Endothelial cell of umbilical vein (primary cell): Measurements from ENCODE around the gene GSK3A. TPM values are rescaled to one million over a fixed set of nuclear protein-coding genes. Genes with fewer than 3 reads are reported as not detected.

Experiments used
- BruUV-seq: library from RNA; stranded (reverse); fragments of 400-500 nt; replicated peaks from 2 replicates; lab custom pipeline; 2021; lab: Mats Ljungman, UMichigan
- CTCF ChIA-PET: fragments of 300-600, 350-600 bp; sonication (Branson Sonifier 250); formaldehyde crosslinking; loops from one replicate; lab custom pipeline; 2021; ENCODE audit warnings: antibody characterized with exemption, inconsistent platforms; lab: Charles Lee
- POLR2A ChIA-PET: fragments of 300-600, 350-600 bp; sonication (Branson Sonifier 250); formaldehyde crosslinking; loops from one replicate; lab custom pipeline; 2021; ENCODE audit warnings: antibody characterized with exemption, inconsistent platforms; lab: Charles Lee
- DNase-seq: peaks from one replicate; pipeline ENCODE4 v3.0.0-alpha.2; 2011; ENCODE audit warnings: low read depth, low spot score
- FAIRE-seq: peaks from 2 replicates; lab custom pipeline; 2011; peaks lifted over from hg19 to GRCh38; lab: Jason Lieb, UNC
- H2AFZ ChIP-seq: 2 replicates; pipeline ENCODE4 v1.6.0; 2012; ENCODE audit warnings: low read depth, low read length, control low read depth, inconsistent platforms
- H3K27ac ChIP-seq: 2 replicates; pipeline ENCODE4 v1.5.1; 2011; ENCODE audit warnings: low read depth, mild to moderate bottlenecking, control low read depth, low read length, moderate library complexity; ENCODE audit not compliant: insufficient read depth
- H3K27me3 ChIP-seq, 2 experiments: 2 replicates each; pipeline versions ENCODE4 v1.6.0 to v1.6.1; 2011; ENCODE audit warnings: low read length in 2 of 2, mixed read lengths in 1 of 2; ENCODE audit not compliant: control insufficient read depth in 2 of 2, insufficient read depth in 2 of 2
- H3K36me3 ChIP-seq, 2 experiments: 2 replicates in 1 of 2; 3 replicates in 1 of 2; pipeline ENCODE4 v1.5.1; 2011; ENCODE audit warnings: low read length in 2 of 2, mild to moderate bottlenecking in 1 of 2, moderate library complexity in 1 of 2; ENCODE audit not compliant: control insufficient read depth in 2 of 2, insufficient read depth in 2 of 2; ENCODE audit errors: extremely low read depth in 1 of 2
- H3K4me1 ChIP-seq: 3 replicates; pipeline ENCODE4 v1.5.1; 2011; ENCODE audit warnings: mild to moderate bottlenecking, low read length; ENCODE audit not compliant: control insufficient read depth, insufficient read depth; ENCODE audit errors: extremely low read depth
- H3K4me2 ChIP-seq: 2 replicates; pipeline ENCODE4 v1.6.1; 2011; ENCODE audit warnings: low read length, control low read depth, mixed read lengths; ENCODE audit not compliant: insufficient read depth
- H3K4me3 ChIP-seq, 3 experiments: fragments of 200-600 bp in 1 of 3; sonication (generic), shearing (Covaris generic) in 1 of 3; replicated peaks in 1 of 3; 2 replicates each; pipeline ENCODE4 v1.5.1; 2011 to 2016; ENCODE audit warnings: control low read depth in 3 of 3, low read length in 3 of 3, mild to moderate bottlenecking in 2 of 3, inconsistent platforms in 1 of 3, low read depth in 1 of 3, moderate library complexity in 1 of 3; ENCODE audit not compliant: insufficient read depth in 1 of 3
- H3K79me2 ChIP-seq: 2 replicates; pipeline ENCODE4 v1.6.0; 2012; ENCODE audit warnings: low read length, inconsistent platforms; ENCODE audit not compliant: control insufficient read depth, insufficient read depth
- H3K9ac ChIP-seq: replicated peaks from 2 replicates; pipeline ENCODE3; 2011; ENCODE audit warnings: low read length, control low read depth; ENCODE audit not compliant: insufficient read depth; ENCODE audit errors: extremely low read depth
- H3K9me1 ChIP-seq: replicated peaks from 3 replicates; pipeline ENCODE4 v1.6.0; 2011; ENCODE audit warnings: mild to moderate bottlenecking, low read length; ENCODE audit not compliant: control insufficient read depth, insufficient read depth; ENCODE audit errors: extremely low read depth
- H3K9me3 ChIP-seq: replicated peaks from 2 replicates; pipeline ENCODE4 v1.5.1; 2012; ENCODE audit warnings: low read length, inconsistent platforms; ENCODE audit not compliant: control insufficient read depth, insufficient read depth
- H4K20me1 ChIP-seq: replicated peaks from 2 replicates; pipeline ENCODE3; 2011; ENCODE audit warnings: mild to moderate bottlenecking, low read length; ENCODE audit not compliant: control insufficient read depth, insufficient read depth; ENCODE audit errors: extremely low read depth
- EZH2 ChIP-seq: IDR thresholded peaks from 2 replicates; pipeline ENCODE4 v1.6.1; 2012; ENCODE audit warnings: borderline replicate concordance, low read depth, mild to moderate bottlenecking, moderate library complexity, low read length, inconsistent platforms; ENCODE audit not compliant: severe bottlenecking
- FOS ChIP-seq: IDR thresholded peaks from 2 replicates; pipeline ENCODE4 v1.6.1; 2011; ENCODE audit warnings: mild to moderate bottlenecking, low read length, moderate library complexity, borderline replicate concordance; ENCODE audit not compliant: insufficient read depth
- GATA2 ChIP-seq: IDR thresholded peaks from 2 replicates; pipeline ENCODE4 v1.7.0; 2011; ENCODE audit warnings: low read depth, mild to moderate bottlenecking, moderate library complexity, mixed read lengths, low read length; ENCODE audit not compliant: insufficient read length, insufficient read depth
- JUN ChIP-seq: IDR thresholded peaks from 2 replicates; pipeline ENCODE4 v1.6.1; 2011; ENCODE audit warnings: borderline replicate concordance, low read depth; ENCODE audit not compliant: insufficient read length, insufficient read depth
- MYC ChIP-seq: IDR thresholded peaks from one replicate; pipeline ENCODE4 v1.6.1; 2011; ENCODE audit warnings: mild to moderate bottlenecking, low read depth, low read length
- POLR2A ChIP-seq: IDR thresholded peaks from 2 replicates; pipeline ENCODE4 v1.6.1; 2012; ENCODE audit warnings: low read depth, mild to moderate bottlenecking, control low read depth, low read length
- POLR2AphosphoS5 ChIP-seq: IDR thresholded peaks from 2 replicates; pipeline ENCODE4 v1.6.1; 2012; ENCODE audit warnings: low read depth, mild to moderate bottlenecking, control low read depth, low read length, moderate library complexity; ENCODE audit not compliant: insufficient read depth
- dilution Hi-C: fragments of 300-500 bp; cut with MboI; formaldehyde crosslinking; loops from one replicate; pipeline ENCODE4 v1.15.0; 2019; ENCODE audit warnings: low sequenced_read_pairs; ENCODE audit not compliant: extremely low pct_ligation_motif_present
- intact Hi-C: fragments of 100-400 bp; cut with micrococcal nuclease; formaldehyde crosslinking; loops from one replicate; pipeline ENCODE4 v1.10.0; 2022
- polyA plus RNA-seq, 4 experiments: library from polyadenylated mRNA; depleted of rRNA in 3 of 4; stranded (reverse) in 3 of 4; unstranded in 1 of 4; fragments of >200 nt; gene quantifications; 2 replicates each; pipeline versions ENCODE4 v1.2.1 to v1.2.3, GENCODE V29; 2011 to 2012; ENCODE audit warnings: missing spikeins in 1 of 4
- total RNA-seq: library from RNA; stranded (reverse); gene quantifications from 2 replicates; pipeline ENCODE4 v1.2.3, GENCODE V29; 2021
- TF ChIP-seq, protein P1 (sequence below): IDR thresholded peaks from 2 replicates; pipeline ENCODE4 v1.6.1; 2011; ENCODE audit not compliant: insufficient read depth, insufficient read length
- TF ChIP-seq, protein P2 (sequence below), 2 donors: IDR thresholded peaks; 1 replicate in 1 of 2; 2 replicates in 1 of 2; pipeline ENCODE4 v1.5.1; 2011; ENCODE audit warnings: low read length in 2 of 2, mild to moderate bottlenecking in 2 of 2, moderate library complexity in 2 of 2, control low read depth in 1 of 2, inconsistent platforms in 1 of 2, low read depth in 1 of 2; ENCODE audit not compliant: insufficient read depth in 1 of 2; ENCODE audit errors: extremely low read depth in 1 of 2

The GSK3A gene
- total and polyA plus RNA-seq, 2 donors (not counting 3 experiments of a cell fraction or from before 2014, with no cell fraction given), result 49.5 to 73.7 TPM

DNA sequence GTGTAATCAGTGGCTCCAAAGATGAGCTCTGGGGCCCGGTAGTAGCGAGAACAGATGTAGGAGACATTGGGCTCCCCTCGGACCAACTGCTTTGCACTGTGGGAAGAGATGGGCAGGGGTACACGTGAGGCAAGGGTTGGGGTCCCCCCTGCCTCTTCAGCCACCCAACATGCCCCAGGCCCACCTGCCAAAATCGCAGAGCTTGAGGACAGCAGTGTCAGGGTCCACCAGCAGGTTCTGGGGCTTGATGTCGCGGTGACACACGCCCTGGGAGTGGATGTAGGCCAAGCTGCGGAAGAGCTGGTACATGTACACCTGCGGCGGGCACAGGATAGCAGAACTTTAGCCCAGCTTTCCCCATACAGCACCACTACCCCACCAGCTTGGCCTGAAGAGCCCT lies 8.0 kb downstream of the GSK3A start:
- Histone ChIP-seq H2AFZ (no peak overlapping the region), H3K4me1 (no peaks in the 10 kb centered on the region), H3K4me2 (no peak overlapping the region), H3K79me2 (peaks cover 9% of the 10 kb centered on the region), H3K4me3 (no peak overlapping the region), H3K27me3 (no peaks in the 10 kb centered on the region), H3K9me3 (no peaks in the 10 kb centered on the region), H3K9me1 (no peaks in the 10 kb centered on the region), H3K36me3 (peaks cover 12 to 54% of the 10 kb centered on the region in 2 experiments), H4K20me1 (no peaks in the 10 kb centered on the region), H3K27ac (no peak overlapping the region), H3K9ac (no peak overlapping the region)
- DNase-seq, result no peak
- ChIA-PET POLR2A (interaction anchor here (1.8 kb wide), 1 partner anchor 9 kb away, joined by 3 read pairs; no protein-coding TSS in a partner anchor), CTCF (interaction anchor here (1.2 kb wide), 1 partner anchor 126 kb away, joined by 4 read pairs; no protein-coding TSS in a partner anchor)
- intact Hi-C loops, result no loop called here
- dilution Hi-C loops, result no loop called here
- BruUV-seq, result no TSS peak
- no peak for FAIRE-seq
- TF ChIP-seq FOS (no peak), JUN (no peak), GATA2 (no peak)
- TF ChIP-seq, protein P1, sequence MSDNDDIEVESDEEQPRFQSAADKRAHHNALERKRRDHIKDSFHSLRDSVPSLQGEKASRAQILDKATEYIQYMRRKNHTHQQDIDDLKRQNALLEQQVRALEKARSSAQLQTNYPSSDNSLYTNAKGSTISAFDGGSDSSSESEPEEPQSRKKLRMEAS, result no peak

DNA sequence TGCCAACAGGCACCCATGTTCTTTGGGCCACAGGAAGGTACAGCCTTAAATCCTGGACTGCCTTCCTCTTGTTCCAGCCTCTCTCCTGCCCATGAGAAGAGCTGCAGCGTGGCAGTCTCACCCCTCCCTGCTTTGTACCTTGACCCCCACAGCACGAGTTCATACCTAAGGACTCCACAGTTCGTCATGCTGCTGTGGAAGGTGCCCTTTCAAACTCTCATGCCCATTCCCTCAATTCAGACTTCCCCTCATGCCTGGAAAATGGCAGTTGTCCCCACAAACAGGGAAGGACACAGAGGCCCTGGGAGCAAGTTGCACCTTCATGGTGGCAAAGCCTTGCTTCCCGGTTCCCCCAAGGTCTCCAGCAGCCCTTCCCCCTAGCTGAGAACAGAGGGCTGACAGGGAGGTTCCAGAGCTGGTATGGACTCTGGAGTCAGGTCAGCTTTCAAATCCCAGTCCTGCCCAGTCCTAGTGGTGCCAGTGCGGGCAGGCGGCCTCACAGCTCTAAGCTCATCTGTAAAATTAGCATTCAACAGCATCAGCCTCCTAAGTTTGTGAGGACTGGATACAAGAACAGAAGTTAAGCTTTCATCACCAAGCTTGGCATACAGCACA lies 8.6 kb downstream of the GSK3A start:
- TF ChIP-seq, protein P1, result no peak
- TF ChIP-seq EZH2, result no peak
- TF ChIP-seq POLR2AphosphoS5, result no peak
- no peak for TF ChIP-seq POLR2A
- TF ChIP-seq GATA2, result no peak
- TF ChIP-seq, protein P2, sequence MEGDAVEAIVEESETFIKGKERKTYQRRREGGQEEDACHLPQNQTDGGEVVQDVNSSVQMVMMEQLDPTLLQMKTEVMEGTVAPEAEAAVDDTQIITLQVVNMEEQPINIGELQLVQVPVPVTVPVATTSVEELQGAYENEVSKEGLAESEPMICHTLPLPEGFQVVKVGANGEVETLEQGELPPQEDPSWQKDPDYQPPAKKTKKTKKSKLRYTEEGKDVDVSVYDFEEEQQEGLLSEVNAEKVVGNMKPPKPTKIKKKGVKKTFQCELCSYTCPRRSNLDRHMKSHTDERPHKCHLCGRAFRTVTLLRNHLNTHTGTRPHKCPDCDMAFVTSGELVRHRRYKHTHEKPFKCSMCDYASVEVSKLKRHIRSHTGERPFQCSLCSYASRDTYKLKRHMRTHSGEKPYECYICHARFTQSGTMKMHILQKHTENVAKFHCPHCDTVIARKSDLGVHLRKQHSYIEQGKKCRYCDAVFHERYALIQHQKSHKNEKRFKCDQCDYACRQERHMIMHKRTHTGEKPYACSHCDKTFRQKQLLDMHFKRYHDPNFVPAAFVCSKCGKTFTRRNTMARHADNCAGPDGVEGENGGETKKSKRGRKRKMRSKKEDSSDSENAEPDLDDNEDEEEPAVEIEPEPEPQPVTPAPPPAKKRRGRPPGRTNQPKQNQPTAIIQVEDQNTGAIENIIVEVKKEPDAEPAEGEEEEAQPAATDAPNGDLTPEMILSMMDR (IDR thresholded peaks at IDR 0.05; ENCODE audit: extremely low read depth in 1 of 2, insufficient read depth in 1 of 2, low read depth in 1 of 2, low read length in 2 of 2), result no peak
- TF ChIP-seq FOS, result no peak
- no peak for TF ChIP-seq MYC
- TF ChIP-seq JUN, result no peak
- Histone ChIP-seq H3K27ac (no peak overlapping the region), H2AFZ (no peak overlapping the region), H3K9ac (no peak overlapping the region), H3K36me3 (peaks cover 15 to 57% of the 10 kb centered on the region in 2 experiments), H3K79me2 (peaks cover 5% of the 10 kb centered on the region), H3K27me3 (no peaks in the 10 kb centered on the region), H3K4me3 (no peak overlapping the region), H3K9me1 (no peaks in the 10 kb centered on the region), H3K4me2 (no peak overlapping the region), H3K4me1 (no peaks in the 10 kb centered on the region), H3K9me3 (no peaks in the 10 kb centered on the region), H4K20me1 (no peaks in the 10 kb centered on the region)
- FAIRE-seq (no peak), DNase-seq (no peak)
- BruUV-seq, result no TSS peak
- POLR2A ChIA-PET, result interaction anchor here (1.8 kb wide), 1 partner anchor 9 kb away, joined by 3 read pairs; no protein-coding TSS in a partner anchor
- intact Hi-C loops, result no loop called here
- dilution Hi-C loops, result no loop called here
- CTCF ChIA-PET, result interaction anchor here (1.5 kb wide), 1 partner anchor 14 kb away, joined by 4 read pairs; the partner anchor contains the start of gene ZNF526
